PC-9 (cell line): Measurements from ENCODE around the gene PARVG. TPM values are rescaled to one million over a fixed set of nuclear protein-coding genes. Genes with fewer than 3 reads are reported as not detected.

Source experiments
- BruUV-seq: library from RNA; stranded (reverse); fragments of 400-500 nt; replicated peaks from 2 replicates; lab custom pipeline; 2021; lab: Mats Ljungman, UMichigan
- CTCF ChIA-PET: fragments of 300-600 bp; sonication (Branson Sonifier 250); formaldehyde crosslinking; loops from one replicate; lab custom pipeline; 2022; ENCODE audit warnings: antibody characterized with exemption; lab: Charles Lee
- POLR2A ChIA-PET: fragments of 300-600 bp; sonication (Branson Sonifier 250); formaldehyde crosslinking; loops from one replicate; lab custom pipeline; 2022; ENCODE audit warnings: antibody characterized with exemption; ENCODE audit not compliant: unreplicated experiment; lab: Charles Lee
- DNase-seq, 2 experiments: peaks; one replicate each; pipeline versions ENCODE4 v3.0.0 to v3.0.0-alpha.2; 2015 to 2022; ENCODE audit warnings: mixed read lengths in 1 of 2
- H2AFZ ChIP-seq: fragments of 200-600 bp; sonication (generic); 2 replicates; pipeline ENCODE4 v1.8.1; 2017; ENCODE audit warnings: antibody characterized with exemption
- H3F3A ChIP-seq: fragments of 200-600 bp; sonication (generic); 2 replicates; pipeline ENCODE4 v1.8.1; 2017; ENCODE audit warnings: antibody characterized with exemption, mild to moderate bottlenecking, low read depth; ENCODE audit not compliant: insufficient read depth
- H3K27ac ChIP-seq: fragments of 200-600 bp; sonication (generic); 2 replicates; pipeline ENCODE4 v1.6.1; 2016; ENCODE audit warnings: mixed run types
- H3K27me3 ChIP-seq: fragments of 200-600 bp; sonication (generic); 2 replicates; pipeline ENCODE4 v1.6.1; 2016; ENCODE audit warnings: low read depth, mixed run types; ENCODE audit not compliant: insufficient read depth
- H3K36me3 ChIP-seq: fragments of 200-600 bp; sonication (generic); 2 replicates; pipeline ENCODE4 v1.6.1; 2016; ENCODE audit warnings: low read depth, mixed run types
- H3K4me1 ChIP-seq: fragments of 200-600 bp; sonication (generic); replicated peaks from 2 replicates; pipeline ENCODE4 v1.6.1; 2016; ENCODE audit warnings: mixed run types; ENCODE audit not compliant: insufficient read depth
- H3K4me2 ChIP-seq: fragments of 200-600 bp; sonication (generic); 2 replicates; pipeline ENCODE4 v1.6.1; 2017; ENCODE audit warnings: mixed run types
- H3K4me3 ChIP-seq: fragments of 200-600 bp; sonication (generic); 2 replicates; pipeline ENCODE4 v1.6.1; 2016; ENCODE audit warnings: mixed run types
- H3K79me2 ChIP-seq: fragments of 200-600 bp; sonication (generic); 2 replicates; pipeline ENCODE4 v1.6.1; 2017; ENCODE audit warnings: low read depth, mixed run types
- H3K9me2 ChIP-seq: fragments of 200-600 bp; sonication (generic); 2 replicates; pipeline ENCODE4 v1.8.1; 2017; ENCODE audit warnings: mild to moderate bottlenecking; ENCODE audit not compliant: insufficient read depth
- H3K9me3 ChIP-seq: fragments of 200-600 bp; sonication (generic); 2 replicates; pipeline ENCODE4 v1.8.1; 2016; ENCODE audit warnings: low read depth; ENCODE audit not compliant: insufficient read depth
- H4K20me1 ChIP-seq: fragments of 200-600 bp; sonication (generic); 2 replicates; pipeline ENCODE4 v1.8.1; 2017; ENCODE audit not compliant: insufficient read depth
- CTCF ChIP-seq: fragments of 200-600 bp; sonication (generic); conservative IDR thresholded peaks from 2 replicates; pipeline ENCODE4 v1.6.1; 2017; ENCODE audit warnings: mixed run types, antibody characterized with exemption, mild to moderate bottlenecking, moderate library complexity
- EZH2 ChIP-seq: fragments of 200-600 bp; sonication (generic); IDR thresholded peaks from 2 replicates; pipeline ENCODE4 v1.8.0; 2017; ENCODE audit warnings: antibody characterized with exemption, low read depth
- intact Hi-C: fragments of 100-400 bp; cut with micrococcal nuclease; formaldehyde crosslinking; loops from one replicate; pipeline ENCODE4 v1.10.0; 2022; ENCODE audit not compliant: unreplicated experiment
- total RNA-seq: library from RNA; stranded (reverse); gene quantifications from 2 replicates; pipeline ENCODE4 v1.2.3, GENCODE V29; 2021

Gene PARVG
- total RNA-seq, 1 experiment from 2014 or later, result not detected

GRCh38 chr22:44139773-44140172 is 41.0 kb upstream of the PARVG start:
- no TSS peak for BruUV-seq
- ChIA-PET CTCF (no interaction called here), POLR2A (no interaction called here)
- Histone ChIP-seq H2AFZ (no peak overlapping the region), H3K36me3 (peaks cover 6% of the 10 kb centered on the region; the same call in 1 of the 2 replicates), H3F3A (no peaks in the 10 kb centered on the region), H3K4me1 (no peaks in the 10 kb centered on the region), H3K9me2 (no peaks in the 10 kb centered on the region), H3K27ac (no peak overlapping the region), H3K9me3 (peaks cover 14% of the 10 kb centered on the region; the same call in 1 of the 2 replicates), H4K20me1 (no peaks in the 10 kb centered on the region), H3K4me3 (no peak overlapping the region), H3K27me3 (no peaks in the 10 kb centered on the region), H3K4me2 (no peak overlapping the region), H3K79me2 (no peaks in the 10 kb centered on the region)
- intact Hi-C loops, result no loop called here
- TF ChIP-seq EZH2, result no peak
- TF ChIP-seq CTCF, result no peak
- no peak for DNase-seq

- ChIA-PET POLR2A (no interaction called here), CTCF (no interaction called here)
- Histone ChIP-seq H3K9me2 (no peaks in the 10 kb centered on the region), H3K4me1 (no peaks in the 10 kb centered on the region), H3K4me2 (no peak overlapping the region), H3F3A (no peaks in the 10 kb centered on the region), H3K4me3 (no peak overlapping the region), H3K27ac (no peak overlapping the region), H3K9me3 (0 out of 2 replicates have a peak, but pooled peaks cover 3% of the 10 kb centered on the region), H3K27me3 (no peaks in the 10 kb centered on the region), H3K36me3 (no peaks in the 10 kb centered on the region), H2AFZ (no peak overlapping the region), H4K20me1 (no peaks in the 10 kb centered on the region), H3K79me2 (no peaks in the 10 kb centered on the region)
- intact Hi-C loops, result no loop called here
- TF ChIP-seq EZH2 (no peak), CTCF (no peak)
- no peak for DNase-seq
- BruUV-seq, result no TSS peak
Measured at GRCh38 chr22:44142421-44143104, 38.2 kb upstream of the PARVG start.

- H4K20me1 ChIP-seq, result no peaks in the 10 kb centered on the region
- H3K4me2 ChIP-seq, result no peak overlapping the region
- BruUV-seq, result no TSS peak
- no peaks in the 10 kb centered on the region for H3K79me2 ChIP-seq
- H3K9me2 ChIP-seq, result no peaks in the 10 kb centered on the region
- intact Hi-C loops, result no loop called here
- no peak for DNase-seq
- no peak for TF ChIP-seq EZH2
- TF ChIP-seq CTCF, result no peak
- CTCF ChIA-PET, result no interaction called here
- no peaks in the 10 kb centered on the region for H3K36me3 ChIP-seq
- no peaks in the 10 kb centered on the region for H3K4me1 ChIP-seq
- H3K4me3 ChIP-seq, result no peak overlapping the region
- POLR2A ChIA-PET, result no interaction called here
- H2AFZ ChIP-seq, result no peak overlapping the region
- H3K27ac ChIP-seq, result no peak overlapping the region
- no peaks in the 10 kb centered on the region for H3F3A ChIP-seq
- H3K27me3 ChIP-seq, result no peaks in the 10 kb centered on the region
- no peaks in the 10 kb centered on the region for H3K9me3 ChIP-seq
Measured at GRCh38 chr22:44143105-44143474, 37.6 kb upstream of the PARVG start.
